Esophagus squamous epithelium (tissue), 4 donors: ENCODE measurements around the gene PRCP.

Source experiments
- CTCF ChIP-seq, 6 experiments: fragments of 450-650 bp in 4 of 6; fragments of 200-600 bp in 2 of 6; sonication (generic) in 2 of 6; IDR thresholded peaks; one replicate each; pipeline ENCODE4 v1.5.1; 2016 to 2019; ENCODE audit warnings: antibody characterized with exemption in 6 of 6, mild to moderate bottlenecking in 4 of 6, moderate library complexity in 4 of 6
- POLR2A ChIP-seq, 4 donors: fragments of 450-650 bp; IDR thresholded peaks; one replicate each; pipeline ENCODE4 v1.6.1; 2017; ENCODE audit warnings: antibody characterized with exemption in 4 of 4, mild to moderate bottlenecking in 4 of 4, moderate library complexity in 3 of 4

- TF ChIP-seq POLR2A (IDR thresholded peaks at IDR 0.05): no peak
- TF ChIP-seq CTCF (IDR thresholded peaks at IDR 0.05): no peak
These were observed 16.4 kb downstream of the PRCP start for GRCh38 chr11:82883853-82884252.
